Gastroesophageal sphincter (tissue), 3 donors: ENCODE results near the gene CDC123.

ENCODE experiments used
- POLR2A ChIP-seq, 2 donors: fragments of 450-650 bp; IDR thresholded peaks; one replicate each; pipeline ENCODE4 v1.6.1; 2017; ENCODE audit warnings: antibody characterized with exemption in 2 of 2, mild to moderate bottlenecking in 2 of 2, moderate library complexity in 1 of 2
- POLR2AphosphoS5 ChIP-seq: sonication (generic); formaldehyde crosslinking; IDR thresholded peaks from one replicate; pipeline ENCODE4 v1.6.1; 2017; ENCODE audit warnings: antibody characterized with exemption
- TF ChIP-seq, protein P1 (sequence below), 4 experiments: fragments of 200-600 bp in 2 of 4; fragments of 450-650 bp in 2 of 4; sonication (generic) in 1 of 4; IDR thresholded peaks; one replicate each; pipeline ENCODE4 v1.5.1; 2017 to 2019; ENCODE audit warnings: antibody characterized with exemption in 4 of 4, mild to moderate bottlenecking in 2 of 4, moderate library complexity in 2 of 4

DNA sequence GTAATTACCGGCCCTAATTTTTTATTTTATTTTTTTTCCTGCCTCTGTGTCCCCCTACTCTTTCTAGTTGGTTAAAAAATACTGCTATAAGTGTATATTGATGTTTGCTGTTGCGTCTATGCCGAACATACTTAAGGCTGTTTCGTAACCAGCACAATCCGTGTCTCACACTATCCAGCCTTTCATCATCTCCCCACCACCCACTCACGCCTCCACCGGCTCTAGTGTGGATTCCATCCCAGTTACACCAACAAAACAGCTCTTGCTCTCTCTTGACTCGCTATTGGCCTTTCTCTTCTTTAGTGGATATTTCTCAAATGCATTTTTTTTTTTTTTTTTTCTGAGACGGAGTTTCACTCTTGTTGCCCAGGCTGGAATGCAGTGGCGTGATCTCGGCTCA, 83.3 kb downstream of the CDC123 start:
- TF ChIP-seq POLR2AphosphoS5 (no peak), POLR2A (IDR thresholded peaks at IDR 0.05) (no peak)
- TF ChIP-seq, protein P1, sequence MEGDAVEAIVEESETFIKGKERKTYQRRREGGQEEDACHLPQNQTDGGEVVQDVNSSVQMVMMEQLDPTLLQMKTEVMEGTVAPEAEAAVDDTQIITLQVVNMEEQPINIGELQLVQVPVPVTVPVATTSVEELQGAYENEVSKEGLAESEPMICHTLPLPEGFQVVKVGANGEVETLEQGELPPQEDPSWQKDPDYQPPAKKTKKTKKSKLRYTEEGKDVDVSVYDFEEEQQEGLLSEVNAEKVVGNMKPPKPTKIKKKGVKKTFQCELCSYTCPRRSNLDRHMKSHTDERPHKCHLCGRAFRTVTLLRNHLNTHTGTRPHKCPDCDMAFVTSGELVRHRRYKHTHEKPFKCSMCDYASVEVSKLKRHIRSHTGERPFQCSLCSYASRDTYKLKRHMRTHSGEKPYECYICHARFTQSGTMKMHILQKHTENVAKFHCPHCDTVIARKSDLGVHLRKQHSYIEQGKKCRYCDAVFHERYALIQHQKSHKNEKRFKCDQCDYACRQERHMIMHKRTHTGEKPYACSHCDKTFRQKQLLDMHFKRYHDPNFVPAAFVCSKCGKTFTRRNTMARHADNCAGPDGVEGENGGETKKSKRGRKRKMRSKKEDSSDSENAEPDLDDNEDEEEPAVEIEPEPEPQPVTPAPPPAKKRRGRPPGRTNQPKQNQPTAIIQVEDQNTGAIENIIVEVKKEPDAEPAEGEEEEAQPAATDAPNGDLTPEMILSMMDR (IDR thresholded peaks at IDR 0.05), result no peak
